Measurements from ENCODE around the gene SEMA4G.

Gene SEMA4G

GRCh38 chr10:100995181-100995580 lies 25.9 kb downstream of the SEMA4G start:
- TF ChIP-seq POLR2A (IDR thresholded peaks at IDR 0.05; ENCODE audit: low read depth, low read length) (no peak), TAF1 (IDR thresholded peaks at IDR 0.05; ENCODE audit: borderline replicate concordance, low read depth, low read length) (no peak), POLR2AphosphoS5 (IDR thresholded peaks at IDR 0.05; ENCODE audit: low read depth, low read length) (no peak)
- DNase-seq (ENCODE audit: insufficient read length) (no peak), FAIRE-seq (no peak)

GRCh38 chr10:100996678-100997359 lies 27.5 kb downstream of the SEMA4G start:
- DNase-seq (ENCODE audit: insufficient read length) (peak; percentile 67), FAIRE-seq (no peak)
- TF ChIP-seq POLR2AphosphoS5 (IDR thresholded peaks at IDR 0.05; ENCODE audit: low read depth, low read length): no peak
- no peak for TF ChIP-seq TAF1 (IDR thresholded peaks at IDR 0.05; ENCODE audit: borderline replicate concordance, low read depth, low read length)
- no peak for TF ChIP-seq POLR2A (IDR thresholded peaks at IDR 0.05; ENCODE audit: low read depth, low read length)

GRCh38 chr10:100997360-100998182 lies 28.3 kb downstream of the SEMA4G start:
- DNase-seq (ENCODE audit: insufficient read length) (peak; percentile 80), FAIRE-seq (peak; percentile 42)

GRCh38 chr10:100998183-100998990 lies 29.1 kb downstream of the SEMA4G start:
- TF ChIP-seq POLR2AphosphoS5 (IDR thresholded peaks at IDR 0.05; ENCODE audit: low read depth, low read length) (no peak), POLR2A (IDR thresholded peaks at IDR 0.05; ENCODE audit: low read depth, low read length) (no peak), TAF1 (IDR thresholded peaks at IDR 0.05; ENCODE audit: borderline replicate concordance, low read depth, low read length) (no peak)
- peak; percentile 74 for DNase-seq (ENCODE audit: insufficient read length)

More at GRCh38 chr10:100997360-100998182, 28.3 kb downstream of the SEMA4G start:
- TF ChIP-seq POLR2A (IDR thresholded peaks at IDR 0.05; ENCODE audit: low read depth, low read length): no peak
- no peak for TF ChIP-seq POLR2AphosphoS5 (IDR thresholded peaks at IDR 0.05; ENCODE audit: low read depth, low read length)
- no peak for TF ChIP-seq TAF1 (IDR thresholded peaks at IDR 0.05; ENCODE audit: borderline replicate concordance, low read depth, low read length)

GRCh38 chr10:100998991-100999741 lies 29.9 kb downstream of the SEMA4G start:
- FAIRE-seq: no peak
- DNase-seq (ENCODE audit: insufficient read length): peak; percentile 94
- 0 out of 2 replicates have a peak, but pooled peaks have one; percentile 31 for TF ChIP-seq POLR2A (IDR thresholded peaks at IDR 0.05; ENCODE audit: low read depth, low read length)
- no peak for TF ChIP-seq POLR2AphosphoS5 (IDR thresholded peaks at IDR 0.05; ENCODE audit: low read depth, low read length)
- no peak for TF ChIP-seq TAF1 (IDR thresholded peaks at IDR 0.05; ENCODE audit: borderline replicate concordance, low read depth, low read length)

More at GRCh38 chr10:100998183-100998990, 29.1 kb downstream of the SEMA4G start:
- FAIRE-seq: peak; percentile 92

- no peak for TF ChIP-seq POLR2A (IDR thresholded peaks at IDR 0.05; ENCODE audit: low read depth, low read length)
- TF ChIP-seq TAF1 (IDR thresholded peaks at IDR 0.05; ENCODE audit: borderline replicate concordance, low read depth, low read length): no peak
- no peak for TF ChIP-seq POLR2AphosphoS5 (IDR thresholded peaks at IDR 0.05; ENCODE audit: low read depth, low read length)
- FAIRE-seq (no peak), DNase-seq (ENCODE audit: insufficient read length) (no peak)
These were observed 30.4 kb downstream of the SEMA4G start, which contains the start of gene LZTS2 for GRCh38 chr10:100999742-101000126. Gene LZTS2 (plus strand): TSS chr10:100999808. CDS start chr10:101002539, 2,731 bp downstream.

- TF ChIP-seq TAF1 (IDR thresholded peaks at IDR 0.05; ENCODE audit: borderline replicate concordance, low read depth, low read length): no peak
- TF ChIP-seq POLR2A (IDR thresholded peaks at IDR 0.05; ENCODE audit: low read depth, low read length): no peak
- TF ChIP-seq POLR2AphosphoS5 (IDR thresholded peaks at IDR 0.05; ENCODE audit: low read depth, low read length): no peak
- FAIRE-seq (no peak), DNase-seq (ENCODE audit: insufficient read length) (no peak)
These were observed 31.0 kb downstream of the SEMA4G start for GRCh38 chr10:101000127-101000914.

GRCh38 chr10:101000915-101001658 lies 31.8 kb downstream of the SEMA4G start:
- DNase-seq (ENCODE audit: insufficient read length) (no peak), FAIRE-seq (no peak)
- TF ChIP-seq POLR2A (IDR thresholded peaks at IDR 0.05; ENCODE audit: low read depth, low read length): no peak
- TF ChIP-seq POLR2AphosphoS5 (IDR thresholded peaks at IDR 0.05; ENCODE audit: low read depth, low read length): no peak
- TF ChIP-seq TAF1 (IDR thresholded peaks at IDR 0.05; ENCODE audit: borderline replicate concordance, low read depth, low read length): no peak

GRCh38 chr10:101001659-101002035 lies 32.3 kb downstream of the SEMA4G start:
- FAIRE-seq: no peak
- DNase-seq (ENCODE audit: insufficient read length): no peak
- no peak for TF ChIP-seq TAF1 (IDR thresholded peaks at IDR 0.05; ENCODE audit: borderline replicate concordance, low read depth, low read length)
- TF ChIP-seq POLR2AphosphoS5 (IDR thresholded peaks at IDR 0.05; ENCODE audit: low read depth, low read length): no peak
- no peak for TF ChIP-seq POLR2A (IDR thresholded peaks at IDR 0.05; ENCODE audit: low read depth, low read length)

All from GM12892 (cell line).